Measurements from ENCODE around the gene GPC5.

Gene GPC5

DNA sequence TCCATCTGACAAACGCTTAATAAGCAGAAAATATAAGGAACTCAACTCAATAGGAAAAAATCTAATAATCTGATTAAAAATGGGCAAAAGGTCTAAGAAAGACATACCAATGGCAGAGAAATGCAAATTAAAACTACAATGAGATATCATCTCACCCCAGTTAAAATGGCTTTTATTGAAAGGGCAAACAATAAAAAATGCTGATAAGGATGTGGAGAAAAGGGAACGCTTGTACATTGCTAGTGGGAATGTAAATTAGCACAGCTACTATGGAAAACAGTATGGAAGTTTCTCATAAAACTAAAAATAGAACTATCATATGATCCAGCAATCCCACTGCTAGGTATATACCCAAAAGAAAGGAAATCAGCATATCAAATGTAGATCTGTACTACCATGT lies 1319.4 kb downstream of the GPC5 start:
- DNase-seq (ENCODE audit: low spot score) = no peak
- no peak overlapping the region for H3K4me3 ChIP-seq
- no peak overlapping the region for H3K27ac ChIP-seq
- TF ChIP-seq, protein P1, sequence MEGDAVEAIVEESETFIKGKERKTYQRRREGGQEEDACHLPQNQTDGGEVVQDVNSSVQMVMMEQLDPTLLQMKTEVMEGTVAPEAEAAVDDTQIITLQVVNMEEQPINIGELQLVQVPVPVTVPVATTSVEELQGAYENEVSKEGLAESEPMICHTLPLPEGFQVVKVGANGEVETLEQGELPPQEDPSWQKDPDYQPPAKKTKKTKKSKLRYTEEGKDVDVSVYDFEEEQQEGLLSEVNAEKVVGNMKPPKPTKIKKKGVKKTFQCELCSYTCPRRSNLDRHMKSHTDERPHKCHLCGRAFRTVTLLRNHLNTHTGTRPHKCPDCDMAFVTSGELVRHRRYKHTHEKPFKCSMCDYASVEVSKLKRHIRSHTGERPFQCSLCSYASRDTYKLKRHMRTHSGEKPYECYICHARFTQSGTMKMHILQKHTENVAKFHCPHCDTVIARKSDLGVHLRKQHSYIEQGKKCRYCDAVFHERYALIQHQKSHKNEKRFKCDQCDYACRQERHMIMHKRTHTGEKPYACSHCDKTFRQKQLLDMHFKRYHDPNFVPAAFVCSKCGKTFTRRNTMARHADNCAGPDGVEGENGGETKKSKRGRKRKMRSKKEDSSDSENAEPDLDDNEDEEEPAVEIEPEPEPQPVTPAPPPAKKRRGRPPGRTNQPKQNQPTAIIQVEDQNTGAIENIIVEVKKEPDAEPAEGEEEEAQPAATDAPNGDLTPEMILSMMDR (IDR thresholded peaks at IDR 0.05) = no peak

DNA sequence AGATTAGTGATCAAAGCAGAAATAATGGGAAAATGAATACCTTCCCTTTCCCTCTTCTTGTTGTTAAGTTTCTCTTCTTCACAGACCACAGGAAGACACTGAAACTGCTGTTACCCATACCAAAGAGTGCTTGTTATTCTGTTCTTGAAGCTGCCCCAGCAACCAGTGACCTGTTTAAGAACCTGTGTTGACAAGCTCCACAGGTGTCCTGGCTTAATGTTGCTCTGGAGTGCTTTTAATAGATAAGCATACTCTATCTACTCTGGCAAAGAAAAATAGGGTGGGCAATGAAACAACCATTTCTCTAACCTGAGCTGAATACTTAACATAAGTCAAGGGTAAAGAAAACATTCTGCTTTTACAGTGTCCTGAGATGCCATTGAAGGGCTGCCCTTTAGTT lies 1321.4 kb downstream of the GPC5 start:
- no peak overlapping the region for H3K4me3 ChIP-seq
- TF ChIP-seq, protein P1 (IDR thresholded peaks at IDR 0.05) = no peak
- no peak overlapping the region for H3K27ac ChIP-seq
- DNase-seq (ENCODE audit: low spot score) = no peak

DNA sequence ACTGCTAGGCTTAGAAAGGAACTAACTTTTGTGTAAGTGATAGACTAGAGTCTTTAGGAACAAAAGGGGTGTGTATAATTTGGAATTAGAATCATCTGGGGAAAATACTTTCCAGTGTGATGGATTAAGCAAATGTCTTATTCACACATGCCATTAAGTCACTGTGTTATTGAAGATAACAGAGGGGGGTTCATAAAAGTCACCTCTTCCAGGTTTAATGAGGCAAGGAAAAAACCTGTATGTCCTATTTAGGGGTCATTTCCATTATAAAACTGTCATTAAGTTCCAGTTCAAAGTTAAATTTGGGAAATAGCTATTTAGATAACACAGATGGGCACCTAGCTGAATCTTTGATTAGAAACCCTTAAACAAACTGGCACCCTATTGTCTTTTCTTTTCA lies 1323.2 kb downstream of the GPC5 start:
- no peak overlapping the region for H3K27ac ChIP-seq
- H3K4me3 ChIP-seq = no peak overlapping the region
- DNase-seq (ENCODE audit: low spot score) = no peak
- TF ChIP-seq, protein P1 (IDR thresholded peaks at IDR 0.05) = no peak

DNA sequence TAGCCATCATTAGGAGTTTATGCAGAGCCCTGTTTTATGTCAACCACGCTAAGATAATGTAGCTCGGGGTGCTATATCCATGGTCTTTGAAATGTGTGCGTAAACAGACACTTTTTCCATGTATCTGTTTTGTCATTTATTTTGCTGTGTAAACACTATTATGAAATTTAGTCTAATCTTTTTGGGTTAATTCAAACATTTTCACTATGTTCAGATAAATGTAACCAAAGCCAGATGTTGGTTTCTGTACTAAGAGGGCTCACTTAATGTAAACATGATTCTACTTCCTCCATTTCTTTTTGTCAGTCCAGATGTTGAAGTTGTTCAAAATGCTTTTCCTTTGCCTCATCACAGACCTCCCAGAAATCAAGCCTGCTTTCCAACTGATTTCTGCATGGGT lies 1328.7 kb downstream of the GPC5 start:
- Histone ChIP-seq H3K4me3 (no peak overlapping the region), H3K27ac (no peak overlapping the region)
- TF ChIP-seq, protein P1 (IDR thresholded peaks at IDR 0.05) = no peak
- no peak for DNase-seq (ENCODE audit: low spot score)

DNA sequence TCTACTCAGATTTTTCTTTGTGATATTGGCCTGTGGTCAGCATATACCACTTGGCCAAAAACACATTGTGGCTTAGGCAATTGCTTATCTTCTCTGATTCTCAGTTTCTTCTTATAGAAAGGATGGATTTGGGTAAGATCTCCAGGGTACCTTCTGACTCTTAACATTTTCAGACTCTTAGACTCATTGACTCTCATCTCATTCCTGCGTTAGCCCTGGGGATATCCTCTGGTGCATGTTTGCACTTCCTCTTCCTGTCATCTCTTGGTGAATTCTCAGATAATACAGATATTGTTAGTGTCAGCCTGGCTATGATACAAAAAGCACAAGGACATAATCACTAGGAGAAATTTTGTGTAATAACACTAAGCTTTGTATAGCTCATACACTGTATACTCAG lies 1335.6 kb downstream of the GPC5 start:
- no peak overlapping the region for H3K4me3 ChIP-seq
- TF ChIP-seq, protein P1 (IDR thresholded peaks at IDR 0.05) = no peak
- no peak for DNase-seq (ENCODE audit: low spot score)
- H3K27ac ChIP-seq = no peak overlapping the region

DNA sequence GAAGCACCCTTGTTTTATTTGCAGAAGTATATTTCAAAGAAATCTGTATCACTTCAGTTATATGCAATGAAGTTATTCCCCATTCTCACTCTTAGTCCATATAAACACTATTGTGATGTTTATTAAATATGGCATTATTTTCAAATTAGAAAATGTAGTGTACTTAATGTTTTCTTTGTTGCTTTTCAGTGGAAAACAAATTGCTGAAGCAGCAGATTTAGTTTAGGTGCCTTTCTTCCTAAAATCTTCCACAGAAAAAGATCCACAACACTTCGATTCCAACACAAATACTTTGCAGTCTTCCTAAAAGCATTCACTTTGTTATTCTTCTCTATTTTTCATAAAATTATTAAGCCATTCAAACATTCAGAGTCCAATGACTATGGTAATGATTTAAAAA lies 1336.1 kb downstream of the GPC5 start:
- DNase-seq (ENCODE audit: low spot score) = no peak
- Histone ChIP-seq H3K27ac (no peak overlapping the region), H3K4me3 (no peak overlapping the region)
- TF ChIP-seq, protein P1 (IDR thresholded peaks at IDR 0.05) = no peak

DNA sequence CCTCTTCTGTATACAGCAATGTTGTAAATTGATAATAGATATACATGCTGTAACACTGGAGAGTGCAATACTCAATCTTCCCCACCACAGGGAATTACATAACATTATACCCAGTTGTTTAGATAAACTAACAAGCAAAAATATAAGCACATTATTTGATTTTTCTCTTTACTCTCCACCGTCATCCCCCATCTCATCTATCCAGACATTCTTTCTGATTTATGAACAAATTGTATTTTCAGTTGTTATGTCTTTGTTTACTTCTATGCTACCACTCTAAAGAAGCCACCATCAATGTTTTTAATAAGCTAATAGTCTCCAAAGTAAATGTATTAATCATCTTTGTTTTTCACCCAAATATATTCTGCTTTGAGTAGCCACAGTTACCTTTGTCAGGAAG lies 1337.5 kb downstream of the GPC5 start:
- H3K4me3 ChIP-seq = no peak overlapping the region
- DNase-seq (ENCODE audit: low spot score) = no peak
- TF ChIP-seq, protein P1 (IDR thresholded peaks at IDR 0.05) = no peak
- no peak overlapping the region for H3K27ac ChIP-seq
